Breast epithelium (tissue), 3 donors: ENCODE data around the gene CHST8.

ENCODE experiments used
- CTCF ChIP-seq, 3 donors: fragments of 450-650 bp; IDR thresholded peaks; one replicate each; pipeline ENCODE4 v1.5.1; 2016 to 2017; ENCODE audit warnings: antibody characterized with exemption in 3 of 3, mild to moderate bottlenecking in 3 of 3, moderate library complexity in 3 of 3
- POLR2A ChIP-seq: fragments of 450-650 bp; IDR thresholded peaks from one replicate; pipeline ENCODE4 v1.6.1; 2016; ENCODE audit warnings: antibody characterized with exemption, mild to moderate bottlenecking, moderate library complexity
- POLR2AphosphoS5 ChIP-seq, 3 donors: sonication (generic); formaldehyde crosslinking; IDR thresholded peaks; one replicate each; pipeline ENCODE4 v1.6.1; 2017; ENCODE audit warnings: antibody characterized with exemption in 3 of 3

GRCh38 chr19:33697766-33698165 is 76.0 kb downstream of the CHST8 start:
- TF ChIP-seq CTCF (IDR thresholded peaks at IDR 0.05) = no peak
- TF ChIP-seq POLR2A = no peak
- TF ChIP-seq POLR2AphosphoS5 (IDR thresholded peaks at IDR 0.05) = no peak
